Kasumi-1 (cell line): ENCODE results near the gene PARD3.
"Not testable (repeated sequence)": the region's sequence is repeated elsewhere in the genome, so short reads cannot be mapped to it uniquely, and the experiment has no call there.

ENCODE experiments used
- DNase-seq, 2 experiments: peaks; one replicate each; lab custom pipeline; 2025; lab: John Stamatoyannopoulos, UW

The PARD3 gene

GRCh38 chr10:34815185-34816084, at the start of gene PARD3:
Gene PARD3, minus strand, starts transcription at chr10:34815296. Its CDS starts 301 bp downstream, at chr10:34814995.
- DNase-seq: peak; percentile 69 to 77

- no peak for DNase-seq
These were observed 49.3 kb upstream of the PARD3 start for GRCh38 chr10:34864149-34865067.

- no peak for DNase-seq
These were observed 47.8 kb upstream of the PARD3 start for GRCh38 chr10:34862892-34863291.

- DNase-seq: no peak
These were observed 46.4 kb upstream of the PARD3 start for GRCh38 chr10:34861293-34862021.

- no peak for DNase-seq
These were observed 44.1 kb upstream of the PARD3 start for GRCh38 chr10:34859170-34859569.

GRCh38 chr10:34858003-34858402, 42.9 kb upstream of the PARD3 start:
- DNase-seq: no peak

- DNase-seq: no peak
These were observed 39.1 kb upstream of the PARD3 start for GRCh38 chr10:34854147-34854601.

- peak in 1 of 2 experiments; percentile 26 for DNase-seq
These were observed 38.3 kb upstream of the PARD3 start for GRCh38 chr10:34853357-34853756.

- no peak for DNase-seq
These were observed 35.5 kb upstream of the PARD3 start for GRCh38 chr10:34850558-34850957.

- no peak for DNase-seq
These were observed 34.9 kb upstream of the PARD3 start for GRCh38 chr10:34850036-34850435.

GRCh38 chr10:34845070-34845469, 30.0 kb upstream of the PARD3 start:
- DNase-seq: no peak

- no peak for DNase-seq
These were observed 29.4 kb upstream of the PARD3 start for GRCh38 chr10:34844448-34844847.

GRCh38 chr10:34843470-34843869, 28.4 kb upstream of the PARD3 start:
- DNase-seq: not testable (repeated sequence)

- DNase-seq: no peak
These were observed 23.3 kb upstream of the PARD3 start for GRCh38 chr10:34838366-34838900.

- DNase-seq: no peak
These were observed 20.9 kb upstream of the PARD3 start for GRCh38 chr10:34835908-34836508.

GRCh38 chr10:34834274-34834673, 19.2 kb upstream of the PARD3 start:
- no peak for DNase-seq

GRCh38 chr10:34830217-34830822, 15.2 kb upstream of the PARD3 start:
- no peak for DNase-seq

- no peak for DNase-seq
These were observed 12.0 kb upstream of the PARD3 start for GRCh38 chr10:34826857-34827766.

GRCh38 chr10:34826221-34826620, 11.1 kb upstream of the PARD3 start:
- no peak for DNase-seq

- DNase-seq: no peak
These were observed 10.3 kb upstream of the PARD3 start for GRCh38 chr10:34825414-34825813.
